HepG2 (cell line): Measurements from ENCODE around the gene SLC9C2. TPM values are rescaled to one million over a fixed set of nuclear protein-coding genes. Genes with fewer than 3 reads are reported as not detected.
A peak's percentile ranks its signal among the peaks of the same experiment; 100 is the strongest.

Experiments
- ATRX ChIP-seq: sonication (generic); formaldehyde crosslinking; IDR thresholded peaks from 2 replicates; pipeline ENCODE4 v1.4.0; 2020; ENCODE audit warnings: missing genetic modification reagents, borderline replicate concordance
- CENPX ChIP-seq: sonication (generic); formaldehyde crosslinking; IDR thresholded peaks from 2 replicates; pipeline ENCODE4 v1.9.0; 2021; ENCODE audit warnings: mild to moderate bottlenecking, missing genetic modification reagents, moderate library complexity
- HOXA3 ChIP-seq: sonication (generic); formaldehyde crosslinking; IDR thresholded peaks from 2 replicates; pipeline ENCODE4 v1.5.0; 2020; ENCODE audit warnings: missing genetic modification reagents
- JARID2 ChIP-seq: sonication (generic); formaldehyde crosslinking; IDR thresholded peaks from 2 replicates; pipeline ENCODE4 v1.8.1; 2023; ENCODE audit warnings: missing genetic modification reagents, inconsistent platforms; ENCODE audit not compliant: insufficient replicate concordance
- KDM2A ChIP-seq: sonication (generic); formaldehyde crosslinking; IDR thresholded peaks from 2 replicates; pipeline ENCODE4 v1.4.0; 2020; ENCODE audit warnings: low read depth, missing genetic modification reagents, borderline replicate concordance
- SIN3A ChIP-seq: IDR thresholded peaks from 2 replicates; pipeline ENCODE4 v1.6.1; 2011; ENCODE audit warnings: low read depth, mild to moderate bottlenecking, control low read depth, low read length, borderline replicate concordance
- TBP ChIP-seq: sonication (generic); formaldehyde crosslinking; IDR thresholded peaks from 2 replicates; pipeline ENCODE4 v1.5.0; 2020; ENCODE audit warnings: missing genetic modification reagents
- THAP11 ChIP-seq: IDR thresholded peaks from 2 replicates; pipeline ENCODE4 v1.6.1; 2016; ENCODE audit warnings: missing biosample characterization, missing genetic modification reagents
- ZFP82 ChIP-seq: sonication (generic); formaldehyde crosslinking; IDR thresholded peaks from 2 replicates; pipeline ENCODE4 v1.5.1; 2020; ENCODE audit warnings: mild to moderate bottlenecking, missing genetic modification reagents, borderline replicate concordance
- ZFP90 ChIP-seq: sonication (generic); formaldehyde crosslinking; IDR thresholded peaks from 2 replicates; pipeline ENCODE4 v1.8.0; 2022; ENCODE audit warnings: missing genetic modification reagents, mild to moderate bottlenecking, inconsistent platforms, borderline replicate concordance
- ZSCAN31 ChIP-seq: sonication (generic); formaldehyde crosslinking; IDR thresholded peaks from 2 replicates; pipeline ENCODE4 v1.5.0; 2020; ENCODE audit warnings: low read depth, mild to moderate bottlenecking, missing genetic modification reagents
- polyA plus RNA-seq, 8 experiments: library from polyadenylated mRNA; depleted of rRNA in 3 of 8; stranded (reverse) in 7 of 8; unstranded in 1 of 8; fragments of >200 nt; fragmentation: Illumina TruSeq in 4 of 8; extraction: Trizol in 4 of 8; gene quantifications; 2 replicates each; pipeline versions ENCODE4 v1.2.1 to v1.2.3, GENCODE V29; 2011 to 2016; ENCODE audit warnings: low read depth in 4 of 8, missing spikeins in 1 of 8, mixed read lengths in 1 of 8; ENCODE audit not compliant: insufficient read depth in 1 of 8
- total RNA-seq, 5 experiments: library from RNA; depleted of rRNA; stranded (reverse); fragments of >200 nt; fragmentation: Illumina TruSeq; extraction: Trizol; gene quantifications; 2 replicates each; pipeline ENCODE4 v1.2.3, GENCODE V29; 2016; ENCODE audit warnings: low read depth in 1 of 5
- TF ChIP-seq, protein P1 (sequence below): sonication (generic); formaldehyde crosslinking; IDR thresholded peaks from 2 replicates; pipeline ENCODE4 v1.5.0; 2020; ENCODE audit warnings: mild to moderate bottlenecking, missing genetic modification reagents
- TF ChIP-seq, protein P2 (sequence below): sonication (generic); formaldehyde crosslinking; IDR thresholded peaks from 2 replicates; pipeline ENCODE4 v1.9.0; 2021; ENCODE audit warnings: mild to moderate bottlenecking, missing genetic modification reagents
- TF ChIP-seq, protein P3 (sequence below): IDR thresholded peaks from 2 replicates; pipeline ENCODE4 v1.6.1; 2016; ENCODE audit warnings: missing biosample characterization, missing genetic modification reagents, low read depth
- TF ChIP-seq, protein P4 (sequence below): sonication (generic); formaldehyde crosslinking; IDR thresholded peaks from 2 replicates; pipeline ENCODE4 v1.5.0; 2020; ENCODE audit warnings: mild to moderate bottlenecking, low read depth, missing genetic modification reagents, borderline replicate concordance
- TF ChIP-seq, protein P5 (sequence below): sonication (generic); formaldehyde crosslinking; IDR thresholded peaks from 2 replicates; pipeline ENCODE4 v1.8.1; 2023; ENCODE audit warnings: mild to moderate bottlenecking, missing genetic modification reagents, borderline replicate concordance

SLC9C2 gene
- total and polyA plus RNA-seq, 2 of the 13 experiments (the other 11 are each of a cell fraction or from before 2014, with no cell fraction given): 0.03 TPM; not detected in 1

DNA sequence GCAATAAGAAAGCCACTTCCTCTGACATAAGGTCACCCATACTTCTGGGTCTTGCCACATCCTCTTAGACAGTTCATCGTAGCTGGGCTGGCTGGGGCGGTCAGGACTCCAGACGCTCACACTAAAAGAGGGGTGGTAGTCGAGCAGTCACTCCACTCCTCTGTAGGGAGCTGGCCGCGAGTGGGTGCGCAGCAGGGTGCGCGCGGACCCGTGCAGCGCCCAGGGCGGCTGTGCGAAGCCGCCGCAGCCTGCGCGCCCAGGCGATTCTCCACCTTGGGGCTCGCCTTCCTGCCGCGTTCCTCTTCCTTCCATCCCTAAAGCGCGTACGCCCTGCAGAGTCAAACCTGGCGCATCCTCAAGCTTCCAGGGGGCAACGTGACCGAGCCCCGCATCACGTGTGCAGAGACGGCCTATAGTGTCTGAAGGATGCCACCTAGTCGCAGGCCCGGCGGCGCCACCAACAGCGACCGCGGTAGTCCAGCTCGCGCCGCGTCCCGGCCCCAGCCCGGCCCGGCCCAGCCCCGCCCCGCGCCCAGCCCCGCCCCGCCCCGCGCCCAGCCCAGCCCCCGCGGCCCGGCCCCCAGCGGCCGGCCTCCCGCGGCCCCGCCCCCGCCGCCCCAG is 126.1 kb downstream of the SLC9C2 start (continued):
- TF ChIP-seq, protein P1, sequence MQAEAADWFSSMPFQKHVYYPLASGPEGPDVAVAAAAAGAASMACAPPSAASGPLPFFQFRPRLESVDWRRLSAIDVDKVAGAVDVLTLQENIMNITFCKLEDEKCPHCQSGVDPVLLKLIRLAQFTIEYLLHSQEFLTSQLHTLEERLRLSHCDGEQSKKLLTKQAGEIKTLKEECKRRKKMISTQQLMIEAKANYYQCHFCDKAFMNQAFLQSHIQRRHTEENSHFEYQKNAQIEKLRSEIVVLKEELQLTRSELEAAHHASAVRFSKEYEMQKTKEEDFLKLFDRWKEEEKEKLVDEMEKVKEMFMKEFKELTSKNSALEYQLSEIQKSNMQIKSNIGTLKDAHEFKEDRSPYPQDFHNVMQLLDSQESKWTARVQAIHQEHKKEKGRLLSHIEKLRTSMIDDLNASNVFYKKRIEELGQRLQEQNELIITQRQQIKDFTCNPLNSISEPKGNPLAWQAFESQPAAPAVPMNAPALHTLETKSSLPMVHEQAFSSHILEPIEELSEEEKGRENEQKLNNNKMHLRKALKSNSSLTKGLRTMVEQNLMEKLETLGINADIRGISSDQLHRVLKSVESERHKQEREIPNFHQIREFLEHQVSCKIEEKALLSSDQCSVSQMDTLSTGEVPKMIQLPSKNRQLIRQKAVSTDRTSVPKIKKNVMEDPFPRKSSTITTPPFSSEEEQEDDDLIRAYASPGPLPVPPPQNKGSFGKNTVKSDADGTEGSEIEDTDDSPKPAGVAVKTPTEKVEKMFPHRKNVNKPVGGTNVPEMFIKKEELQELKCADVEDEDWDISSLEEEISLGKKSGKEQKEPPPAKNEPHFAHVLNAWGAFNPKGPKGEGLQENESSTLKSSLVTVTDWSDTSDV (CRISPR knock-in tag): no peak
- no peak for TF ChIP-seq ATRX (CRISPR knock-in tag)
- TF ChIP-seq CENPX (CRISPR knock-in tag): no peak
- no peak for TF ChIP-seq JARID2 (CRISPR knock-in tag)
- peak; percentile 69 for TF ChIP-seq HOXA3
- no peak for TF ChIP-seq ZFP82 (CRISPR knock-in tag)
- TF ChIP-seq, protein P2, sequence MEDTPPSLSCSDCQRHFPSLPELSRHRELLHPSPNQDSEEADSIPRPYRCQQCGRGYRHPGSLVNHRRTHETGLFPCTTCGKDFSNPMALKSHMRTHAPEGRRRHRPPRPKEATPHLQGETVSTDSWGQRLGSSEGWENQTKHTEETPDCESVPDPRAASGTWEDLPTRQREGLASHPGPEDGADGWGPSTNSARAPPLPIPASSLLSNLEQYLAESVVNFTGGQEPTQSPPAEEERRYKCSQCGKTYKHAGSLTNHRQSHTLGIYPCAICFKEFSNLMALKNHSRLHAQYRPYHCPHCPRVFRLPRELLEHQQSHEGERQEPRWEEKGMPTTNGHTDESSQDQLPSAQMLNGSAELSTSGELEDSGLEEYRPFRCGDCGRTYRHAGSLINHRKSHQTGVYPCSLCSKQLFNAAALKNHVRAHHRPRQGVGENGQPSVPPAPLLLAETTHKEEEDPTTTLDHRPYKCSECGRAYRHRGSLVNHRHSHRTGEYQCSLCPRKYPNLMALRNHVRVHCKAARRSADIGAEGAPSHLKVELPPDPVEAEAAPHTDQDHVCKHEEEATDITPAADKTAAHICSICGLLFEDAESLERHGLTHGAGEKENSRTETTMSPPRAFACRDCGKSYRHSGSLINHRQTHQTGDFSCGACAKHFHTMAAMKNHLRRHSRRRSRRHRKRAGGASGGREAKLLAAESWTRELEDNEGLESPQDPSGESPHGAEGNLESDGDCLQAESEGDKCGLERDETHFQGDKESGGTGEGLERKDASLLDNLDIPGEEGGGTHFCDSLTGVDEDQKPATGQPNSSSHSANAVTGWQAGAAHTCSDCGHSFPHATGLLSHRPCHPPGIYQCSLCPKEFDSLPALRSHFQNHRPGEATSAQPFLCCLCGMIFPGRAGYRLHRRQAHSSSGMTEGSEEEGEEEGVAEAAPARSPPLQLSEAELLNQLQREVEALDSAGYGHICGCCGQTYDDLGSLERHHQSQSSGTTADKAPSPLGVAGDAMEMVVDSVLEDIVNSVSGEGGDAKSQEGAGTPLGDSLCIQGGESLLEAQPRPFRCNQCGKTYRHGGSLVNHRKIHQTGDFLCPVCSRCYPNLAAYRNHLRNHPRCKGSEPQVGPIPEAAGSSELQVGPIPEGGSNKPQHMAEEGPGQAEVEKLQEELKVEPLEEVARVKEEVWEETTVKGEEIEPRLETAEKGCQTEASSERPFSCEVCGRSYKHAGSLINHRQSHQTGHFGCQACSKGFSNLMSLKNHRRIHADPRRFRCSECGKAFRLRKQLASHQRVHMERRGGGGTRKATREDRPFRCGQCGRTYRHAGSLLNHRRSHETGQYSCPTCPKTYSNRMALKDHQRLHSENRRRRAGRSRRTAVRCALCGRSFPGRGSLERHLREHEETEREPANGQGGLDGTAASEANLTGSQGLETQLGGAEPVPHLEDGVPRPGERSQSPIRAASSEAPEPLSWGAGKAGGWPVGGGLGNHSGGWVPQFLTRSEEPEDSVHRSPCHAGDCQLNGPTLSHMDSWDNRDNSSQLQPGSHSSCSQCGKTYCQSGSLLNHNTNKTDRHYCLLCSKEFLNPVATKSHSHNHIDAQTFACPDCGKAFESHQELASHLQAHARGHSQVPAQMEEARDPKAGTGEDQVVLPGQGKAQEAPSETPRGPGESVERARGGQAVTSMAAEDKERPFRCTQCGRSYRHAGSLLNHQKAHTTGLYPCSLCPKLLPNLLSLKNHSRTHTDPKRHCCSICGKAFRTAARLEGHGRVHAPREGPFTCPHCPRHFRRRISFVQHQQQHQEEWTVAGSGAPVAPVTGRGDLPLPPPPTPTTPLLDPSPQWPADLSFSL (CRISPR knock-in tag): no peak
- peak; percentile 93; the same call in 1 of the 2 replicates for TF ChIP-seq SIN3A
- TF ChIP-seq, protein P3, sequence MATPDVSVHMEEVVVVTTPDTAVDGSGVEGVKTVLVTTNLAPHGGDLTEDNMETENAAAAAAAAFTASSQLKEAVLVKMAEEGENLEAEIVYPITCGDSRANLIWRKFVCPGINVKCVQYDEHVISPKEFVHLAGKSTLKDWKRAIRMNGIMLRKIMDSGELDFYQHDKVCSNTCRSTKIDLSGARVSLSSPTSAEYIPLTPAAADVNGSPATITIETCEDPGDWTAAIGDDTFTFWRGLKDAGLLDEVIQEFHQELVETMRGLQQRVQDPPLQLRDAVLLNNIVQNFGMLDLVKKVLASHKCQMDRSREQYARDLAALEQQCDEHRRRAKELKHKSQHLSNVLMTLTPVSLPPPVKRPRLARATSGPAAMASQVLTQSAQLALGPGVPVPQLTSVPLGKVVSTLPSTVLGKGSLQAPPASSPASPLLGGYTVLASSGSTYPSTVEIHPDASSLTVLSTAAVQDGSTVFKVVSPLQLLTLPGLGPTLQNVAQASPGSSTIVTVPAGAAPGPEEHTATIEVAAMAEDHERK (CRISPR knock-in tag): no peak
- TF ChIP-seq, protein P4, sequence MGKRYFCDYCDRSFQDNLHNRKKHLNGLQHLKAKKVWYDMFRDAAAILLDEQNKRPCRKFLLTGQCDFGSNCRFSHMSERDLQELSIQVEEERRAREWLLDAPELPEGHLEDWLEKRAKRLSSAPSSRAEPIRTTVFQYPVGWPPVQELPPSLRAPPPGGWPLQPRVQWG (CRISPR knock-in tag): no peak
- TF ChIP-seq ZSCAN31 (CRISPR knock-in tag): no peak
- TF ChIP-seq TBP: no peak
- peak; percentile 66 for TF ChIP-seq THAP11 (CRISPR knock-in tag)
- no peak for TF ChIP-seq ZFP90 (CRISPR knock-in tag)
- TF ChIP-seq, protein P5, sequence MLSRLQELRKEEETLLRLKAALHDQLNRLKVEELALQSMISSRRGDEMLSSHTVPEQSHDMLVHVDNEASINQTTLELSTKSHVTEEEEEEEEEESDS (CRISPR knock-in tag): no peak
- no peak; the same call in 1 of the 2 replicates for TF ChIP-seq KDM2A
